Mammary microvascular endothelial cell (primary cell): ENCODE data around the gene ODC1. TPM values are rescaled to one million over a fixed set of nuclear protein-coding genes. Genes with fewer than 3 reads are reported as not detected.

Experiments
- total RNA-seq: library from RNA; depleted of rRNA; stranded (reverse); fragments of >200 nt; gene quantifications from 2 replicates; pipeline ENCODE4 v1.2.3, GENCODE V29; 2015

The ODC1 gene
- 235 and 288 TPM in 2 replicates for total RNA-seq

DNA sequence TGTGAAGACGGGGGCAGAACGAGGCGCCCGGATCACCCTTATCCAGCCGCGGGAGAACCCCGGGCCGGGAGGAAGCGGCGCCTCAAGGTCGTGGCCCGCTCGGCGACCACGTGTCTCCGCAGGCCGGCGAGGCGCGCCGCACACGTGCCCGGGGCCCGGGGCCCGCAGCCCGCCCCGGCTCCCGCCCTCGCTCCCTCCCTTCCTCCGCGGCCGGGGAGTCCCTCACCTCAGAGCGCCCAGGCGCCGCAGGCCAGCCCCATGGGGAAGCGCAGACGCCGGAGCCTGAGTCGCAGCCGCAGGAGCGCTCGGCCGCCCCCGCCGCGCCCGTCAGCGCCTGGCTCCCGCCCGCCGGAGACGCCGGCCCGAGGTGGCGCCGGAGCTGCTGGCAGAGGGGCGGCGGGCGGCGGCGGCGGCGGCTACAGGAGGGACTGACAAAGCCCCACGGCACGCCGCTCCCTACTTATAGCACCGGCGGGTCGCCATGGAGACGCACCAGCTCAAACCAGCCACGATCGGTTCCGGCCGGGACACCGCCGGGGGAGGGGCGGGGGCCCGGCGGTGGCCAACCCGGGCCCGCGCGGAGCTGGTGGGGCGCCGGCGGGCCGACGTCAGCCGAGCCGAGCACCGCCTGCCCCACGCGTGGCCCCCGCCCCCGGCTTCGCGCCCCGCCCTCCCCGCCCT, at the start of gene ODC1:
Gene ODC1, minus strand, starts transcription at position 433 of the 681 bp plus-strand sequence. CDS start 3,295 bp downstream, outside the sequence.

Other genes starting within 250 kb of the ODC1 start
- gene HPCAL1, start 145.4 kb downstream of the ODC1 start, total RNA-seq, result 199 and 212 TPM in 2 replicates
- 28.9 and 32.7 TPM in 2 replicates for gene NOL10, start 241.6 kb upstream of the ODC1 start, total RNA-seq